CD4-positive, alpha-beta T cell treated with Interleukin-6 for 4 hours (primary cell): ENCODE data around the gene TTF2.

ENCODE experiments used
- DNase-seq: peaks from one replicate; pipeline ENCODE4 v3.0.0-alpha.2; 2020; ENCODE audit warnings: mixed read lengths

TTF2 gene

GRCh38 chr1:117047271-117047670 lies 12.9 kb upstream of the TTF2 start:
- DNase-seq, result no peak

DNA sequence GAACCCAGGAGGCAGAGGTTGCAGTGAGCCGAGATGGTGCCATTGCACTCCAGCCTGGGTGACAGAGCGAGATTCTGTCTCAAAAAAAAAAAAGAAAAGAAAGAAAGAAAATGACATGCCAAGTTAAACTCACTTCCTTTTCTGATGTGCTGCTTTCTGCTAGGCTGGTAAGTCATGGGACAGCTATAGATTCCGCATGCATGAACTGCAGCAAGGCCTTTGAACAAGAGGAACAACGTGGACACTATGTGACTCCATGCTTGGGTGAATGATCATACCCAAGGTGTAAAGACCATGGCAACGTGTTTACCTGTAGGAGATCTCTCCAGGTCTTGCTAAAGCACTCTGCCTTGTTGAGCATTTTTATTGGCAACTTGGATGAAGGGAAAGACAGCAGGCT lies 10.3 kb upstream of the TTF2 start:
- DNase-seq, result no peak

- peak; percentile 51 for DNase-seq
Observed at GRCh38 chr1:117051224-117052064, 8.7 kb upstream of the TTF2 start.

- no peak for DNase-seq
Observed at GRCh38 chr1:117054068-117054467, 6.1 kb upstream of the TTF2 start.

GRCh38 chr1:117058810-117059209 lies 1.3 kb upstream of the TTF2 start:
- DNase-seq, result no peak

DNA sequence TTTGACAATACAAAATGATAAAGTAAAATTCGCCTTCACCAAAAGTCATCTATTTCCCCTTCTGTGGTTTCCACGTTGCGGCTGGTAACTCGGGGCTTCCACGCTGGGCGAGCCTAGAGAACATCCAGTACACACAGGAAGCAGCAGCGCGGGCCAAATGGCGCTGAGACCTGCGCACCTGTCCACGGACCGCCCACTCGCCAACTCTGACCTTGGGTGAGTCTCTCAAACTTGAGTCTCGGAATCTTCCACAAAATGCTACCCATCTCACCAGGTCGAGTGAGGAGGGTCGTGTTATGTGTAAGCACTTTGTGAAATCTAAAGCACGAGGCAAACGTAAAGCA lies 820 bp upstream of the TTF2 start:
- peak; percentile 77 for DNase-seq

DNA sequence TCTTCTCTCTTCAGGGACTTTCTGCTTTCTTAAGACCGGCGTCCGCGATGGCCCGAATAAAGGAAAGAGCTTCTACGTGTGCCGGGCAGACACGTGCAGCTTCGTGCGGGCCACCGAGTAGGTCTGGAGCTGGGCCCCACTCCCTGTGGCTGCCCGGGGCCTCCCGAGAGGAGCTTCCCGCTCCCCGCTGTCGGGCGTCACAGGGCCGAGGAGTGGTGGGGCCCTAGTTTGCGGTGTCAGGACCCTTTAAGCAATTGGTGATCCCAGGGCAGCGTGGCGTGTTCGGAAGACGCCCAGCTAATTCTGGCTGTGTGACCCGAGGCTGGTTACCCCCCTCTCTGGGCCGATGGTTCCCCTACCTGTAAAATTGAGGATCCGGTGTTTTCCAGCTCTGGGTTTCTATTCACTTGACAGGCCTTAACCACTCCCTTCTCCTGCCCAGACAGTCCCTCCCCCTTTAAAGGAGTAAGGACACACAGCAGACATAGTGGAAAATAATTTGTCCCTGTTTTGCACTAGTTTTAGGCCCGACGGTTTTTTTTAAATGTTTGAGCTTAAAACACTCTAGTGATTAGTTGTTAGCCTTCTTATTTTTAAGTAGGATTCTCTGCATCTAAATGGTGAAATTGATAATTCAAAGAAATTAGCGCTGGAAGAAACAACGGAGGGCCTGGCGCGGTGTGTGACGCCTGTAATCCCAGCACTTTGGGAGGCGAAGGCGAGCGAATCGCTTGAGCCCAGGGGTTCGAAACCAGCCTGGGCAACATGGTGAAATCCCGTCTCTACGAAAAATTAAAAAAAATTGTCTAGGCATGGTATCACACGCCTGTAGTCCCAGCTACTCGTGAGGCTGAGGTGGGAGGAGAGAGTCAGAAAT lies 553 bp downstream of the TTF2 start:
- DNase-seq, result no peak

GRCh38 chr1:117061986-117062415 lies 1.9 kb downstream of the TTF2 start:
- no peak for DNase-seq

DNA sequence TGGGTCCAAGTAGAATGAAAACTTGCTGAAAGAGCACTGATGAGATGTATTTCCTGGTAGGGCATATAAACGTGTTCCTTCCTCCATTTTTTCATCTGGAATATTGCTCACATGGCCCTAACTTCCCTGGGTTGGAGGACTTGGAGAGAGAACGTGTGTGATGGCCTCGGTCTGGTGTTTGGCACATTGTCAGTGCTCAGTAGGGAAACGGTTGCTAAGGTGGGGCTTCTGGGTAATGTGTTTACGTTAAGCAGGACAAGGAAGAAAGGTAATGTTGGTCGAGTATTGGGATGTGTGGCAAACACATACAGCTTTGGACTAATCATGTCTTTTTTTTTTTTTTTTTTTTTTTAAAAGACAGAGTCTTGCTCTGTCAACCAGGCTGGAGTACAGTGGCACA lies 6.2 kb downstream of the TTF2 start:
- no peak for DNase-seq

- peak; percentile 41 for DNase-seq
Observed at GRCh38 chr1:117067533-117068370, 7.6 kb downstream of the TTF2 start.

GRCh38 chr1:117068580-117068979 lies 8.5 kb downstream of the TTF2 start:
- DNase-seq, result no peak

DNA sequence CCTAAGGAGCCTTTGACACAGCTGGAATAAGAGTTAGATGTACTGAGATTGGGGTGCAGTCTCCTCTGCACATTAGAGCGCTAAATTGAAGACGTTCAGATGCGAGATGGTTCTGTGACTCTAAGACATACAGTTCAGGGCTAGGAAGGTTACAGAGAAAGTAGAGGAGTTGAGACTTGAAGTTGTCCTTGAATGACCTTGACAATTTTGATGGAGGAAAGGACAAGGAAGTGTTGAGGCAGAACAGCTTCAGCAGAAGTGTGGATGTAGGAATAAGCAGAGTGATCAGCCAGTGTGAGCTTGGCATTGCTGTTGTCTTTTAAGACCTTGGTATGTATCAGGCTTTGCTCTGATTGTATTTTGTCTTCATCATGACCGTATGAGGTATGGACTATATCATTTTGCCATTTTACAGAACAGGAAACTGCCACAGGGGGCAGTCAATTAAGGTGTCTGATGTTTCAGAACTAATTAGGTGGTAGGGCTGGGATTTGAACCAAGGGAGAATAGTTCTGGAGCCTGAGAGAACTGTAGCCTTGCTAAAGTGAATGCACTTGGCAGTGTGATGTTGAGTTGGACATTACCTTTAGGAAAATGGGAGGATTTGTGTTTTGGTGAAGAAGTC lies 9.2 kb downstream of the TTF2 start:
- no peak for DNase-seq

GRCh38 chr1:117070124-117070523 lies 10.0 kb downstream of the TTF2 start:
- no peak for DNase-seq

- DNase-seq, result no peak
Observed at GRCh38 chr1:117076648-117077047, 16.5 kb downstream of the TTF2 start.

DNA sequence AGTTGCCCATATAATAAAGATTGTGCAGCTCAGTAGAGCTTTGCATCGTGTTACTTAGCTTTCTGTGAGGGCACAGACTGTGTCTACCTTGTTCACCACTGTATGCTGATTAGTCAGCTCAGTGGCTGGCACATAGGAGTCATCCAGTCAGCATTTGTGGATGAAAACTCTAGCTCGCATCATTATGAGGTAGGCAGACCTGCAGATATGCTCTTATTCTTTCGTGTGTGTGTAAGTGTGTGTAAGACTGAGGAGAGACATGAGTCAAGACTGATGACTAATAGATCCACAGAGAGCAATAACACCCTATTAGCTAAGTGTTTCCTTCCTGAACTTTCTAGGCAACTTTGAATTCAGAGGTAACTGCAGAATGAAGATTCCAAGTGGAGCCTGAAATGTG lies 17.1 kb downstream of the TTF2 start:
- peak; percentile 10 for DNase-seq

- DNase-seq, result no peak
Observed at GRCh38 chr1:117079737-117080136, 19.6 kb downstream of the TTF2 start.

DNA sequence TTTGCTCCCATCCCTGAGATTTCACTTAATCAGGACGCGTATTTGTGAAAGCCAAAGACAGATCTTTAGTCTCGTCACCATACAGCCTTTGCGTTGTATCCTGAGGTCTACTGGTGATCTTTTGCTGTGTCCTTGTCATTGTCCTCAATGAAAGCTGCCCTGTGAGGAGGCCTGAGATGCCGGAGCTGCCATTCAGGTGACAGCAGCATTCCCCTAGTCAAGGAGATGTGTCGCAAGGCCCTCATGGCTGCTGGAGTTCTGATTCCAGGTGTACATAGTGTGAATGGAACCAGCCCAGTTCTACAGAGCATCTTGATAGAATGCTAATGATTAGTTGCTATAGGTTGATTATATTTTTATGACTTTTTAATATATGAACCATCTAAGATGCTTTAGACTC lies 24.1 kb downstream of the TTF2 start:
- DNase-seq, result no peak

DNA sequence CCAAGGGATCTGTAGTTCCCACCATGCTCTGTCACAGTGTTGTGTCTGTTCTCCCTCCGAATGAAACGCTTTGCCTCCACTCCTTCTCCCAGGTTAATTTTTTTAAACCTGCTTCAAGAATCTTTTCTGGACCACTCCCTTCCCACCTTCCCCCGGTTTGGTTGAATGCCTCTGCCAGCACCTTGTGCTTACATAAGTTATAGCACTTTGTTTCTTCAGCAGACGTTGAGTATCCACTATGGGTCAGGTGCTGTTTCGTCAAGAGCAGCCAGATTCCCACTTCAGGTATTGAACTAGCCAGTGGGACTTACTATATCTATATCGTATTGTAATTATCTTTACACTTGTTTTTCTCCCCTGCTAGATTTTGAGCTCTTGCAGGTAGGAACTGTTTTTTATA lies 27.6 kb downstream of the TTF2 start:
- DNase-seq, result no peak

GRCh38 chr1:117089996-117090395 lies 29.9 kb downstream of the TTF2 start:
- DNase-seq, result no peak

GRCh38 chr1:117092594-117092993 lies 32.5 kb downstream of the TTF2 start:
- no peak for DNase-seq

DNA sequence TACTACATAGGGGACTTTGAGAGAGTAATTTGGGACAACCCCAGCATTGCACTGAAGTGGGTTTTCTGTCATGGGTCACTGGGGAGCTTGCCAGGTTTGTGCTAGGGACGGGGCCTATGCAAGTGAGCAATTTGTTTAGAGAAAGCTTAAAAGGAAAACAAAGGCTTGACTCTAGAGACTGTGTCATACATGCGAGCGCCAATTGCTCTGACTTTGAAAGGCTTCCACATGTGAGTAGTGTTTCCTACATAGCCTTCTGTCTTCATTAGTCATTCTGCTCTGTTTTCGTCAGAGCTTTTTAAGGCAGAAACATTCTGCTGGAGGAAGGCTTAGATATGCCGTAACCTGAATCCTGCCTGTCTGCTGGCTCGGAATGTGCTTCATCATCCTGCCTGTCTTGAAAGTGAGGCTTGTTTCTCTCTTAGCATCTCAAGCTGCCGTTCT lies 33.0 kb downstream of the TTF2 start:
- no peak for DNase-seq

GRCh38 chr1:117093870-117094621 lies 33.9 kb downstream of the TTF2 start:
- DNase-seq, result peak; percentile 41
